Prostate gland (tissue), 2 donors: Measurements from ENCODE around the gene MCC.

Source experiments
- POLR2A ChIP-seq: fragments of 450-650 bp; IDR thresholded peaks from one replicate; pipeline ENCODE4 v1.6.1; 2016; ENCODE audit warnings: antibody characterized with exemption, mild to moderate bottlenecking
- POLR2AphosphoS5 ChIP-seq: sonication (generic); formaldehyde crosslinking; IDR thresholded peaks from one replicate; pipeline ENCODE4 v1.6.1; 2017; ENCODE audit warnings: antibody characterized with exemption
- TF ChIP-seq, protein P1 (sequence below), 4 experiments: fragments of 200-600 bp in 2 of 4; fragments of 450-650 bp in 2 of 4; sonication (generic) in 2 of 4; IDR thresholded peaks; 1 replicate in 3 of 4; 2 replicates in 1 of 4; pipeline ENCODE4 v1.5.1; 2016 to 2019; ENCODE audit warnings: antibody characterized with exemption in 4 of 4, mild to moderate bottlenecking in 2 of 4, moderate library complexity in 2 of 4

DNA sequence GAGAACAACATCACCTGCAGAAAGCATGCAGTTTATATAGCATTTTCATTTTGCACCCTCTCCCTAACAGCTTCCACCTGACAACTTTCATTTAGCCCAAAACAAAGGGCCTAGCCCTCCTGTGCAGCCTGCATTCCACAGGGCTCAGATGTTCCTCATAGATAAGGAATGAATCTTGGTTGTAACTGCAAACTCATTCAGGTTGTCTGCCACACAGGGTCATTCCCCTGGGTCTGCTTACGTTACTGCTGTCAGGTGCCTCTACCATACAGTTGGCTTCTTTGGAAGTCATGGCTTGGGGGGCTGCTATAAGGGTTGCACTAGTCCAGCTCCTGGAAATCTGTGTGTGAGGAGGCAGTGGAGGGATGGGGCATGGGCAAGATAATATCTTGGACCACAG is 514.3 kb downstream of the MCC start:
- TF ChIP-seq, protein P1, sequence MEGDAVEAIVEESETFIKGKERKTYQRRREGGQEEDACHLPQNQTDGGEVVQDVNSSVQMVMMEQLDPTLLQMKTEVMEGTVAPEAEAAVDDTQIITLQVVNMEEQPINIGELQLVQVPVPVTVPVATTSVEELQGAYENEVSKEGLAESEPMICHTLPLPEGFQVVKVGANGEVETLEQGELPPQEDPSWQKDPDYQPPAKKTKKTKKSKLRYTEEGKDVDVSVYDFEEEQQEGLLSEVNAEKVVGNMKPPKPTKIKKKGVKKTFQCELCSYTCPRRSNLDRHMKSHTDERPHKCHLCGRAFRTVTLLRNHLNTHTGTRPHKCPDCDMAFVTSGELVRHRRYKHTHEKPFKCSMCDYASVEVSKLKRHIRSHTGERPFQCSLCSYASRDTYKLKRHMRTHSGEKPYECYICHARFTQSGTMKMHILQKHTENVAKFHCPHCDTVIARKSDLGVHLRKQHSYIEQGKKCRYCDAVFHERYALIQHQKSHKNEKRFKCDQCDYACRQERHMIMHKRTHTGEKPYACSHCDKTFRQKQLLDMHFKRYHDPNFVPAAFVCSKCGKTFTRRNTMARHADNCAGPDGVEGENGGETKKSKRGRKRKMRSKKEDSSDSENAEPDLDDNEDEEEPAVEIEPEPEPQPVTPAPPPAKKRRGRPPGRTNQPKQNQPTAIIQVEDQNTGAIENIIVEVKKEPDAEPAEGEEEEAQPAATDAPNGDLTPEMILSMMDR (IDR thresholded peaks at IDR 0.05) = no peak
- TF ChIP-seq POLR2A = no peak
- TF ChIP-seq POLR2AphosphoS5 = no peak
